Activated CD4-positive, alpha-beta T cell treated with anti-CD3 and anti-CD28 coated beads for 36 hours (primary cell): ENCODE results near the gene SIX5. TPM values are rescaled to one million over a fixed set of nuclear protein-coding genes. Genes with fewer than 3 reads are reported as not detected.
A peak's percentile ranks its signal among the peaks of the same experiment; 100 is the strongest.

Experiments used
- ATAC-seq: fragments of 200-7000 bp; cut with Tn5 transposase; one replicate; pipeline ENCODE4 v1.10.0; 2021; ENCODE audit warnings: mild to moderate bottlenecking, moderate library complexity
- CTCF ChIA-PET: fragments of 350-600 bp; sonication (Branson Sonifier 250); formaldehyde crosslinking; loops from one replicate; lab custom pipeline; 2021; ENCODE audit warnings: antibody characterized with exemption; lab: Charles Lee
- POLR2A ChIA-PET: fragments of 350-600 bp; sonication (Branson Sonifier 250); formaldehyde crosslinking; loops from one replicate; lab custom pipeline; 2021; ENCODE audit warnings: antibody characterized with exemption, inconsistent platforms; lab: Charles Lee
- DNase-seq: peaks from one replicate; pipeline ENCODE4 v3.0.0-alpha.2; 2020
- H3K27ac Mint-ChIP-seq: one replicate; pipeline ENCODE4 v1.8.0; 2021; ENCODE audit warnings: mixed read lengths
- H3K27me3 Mint-ChIP-seq: one replicate; pipeline ENCODE4 v1.8.0; 2021; ENCODE audit warnings: mixed read lengths
- H3K36me3 Mint-ChIP-seq: one replicate; pipeline ENCODE4 v1.8.0; 2021; ENCODE audit warnings: low read depth, mixed read lengths
- H3K4me1 Mint-ChIP-seq: one replicate; pipeline ENCODE4 v1.8.0; 2021; ENCODE audit warnings: mixed read lengths
- H3K4me3 Mint-ChIP-seq: one replicate; pipeline ENCODE4 v1.8.0; 2021; ENCODE audit warnings: mild to moderate bottlenecking, moderate library complexity, mixed read lengths
- H3K9me3 Mint-ChIP-seq: one replicate; pipeline ENCODE4 v1.8.0; 2021; ENCODE audit warnings: low read depth, mixed read lengths
- intact Hi-C, 2 experiments: fragments of 100-400 bp; cut with DNase I in 1 of 2; cut with micrococcal nuclease in 1 of 2; formaldehyde crosslinking; loops; one replicate each; pipeline versions ENCODE4 v1.14.2 to v1.15.1; 2022 to 2024; cut with DNase I, micrococcal nuclease
- total RNA-seq, 2 experiments: library from RNA; stranded (reverse); gene quantifications; one replicate each; pipeline ENCODE4 v1.2.3, GENCODE V29; 2021

Gene SIX5
- total RNA-seq, 2 experiments from 2014 or later: 2.0 to 2.2 TPM

- ATAC-seq (no peak), DNase-seq (no peak)
- Mint-ChIP-seq H3K4me3 (no peak overlapping the region), H3K27me3 (peaks cover 2% of the 10 kb centered on the region), H3K36me3 (peaks cover 15% of the 10 kb centered on the region), H3K9me3 (no peaks in the 10 kb centered on the region), H3K4me1 (peaks cover 9% of the 10 kb centered on the region), H3K27ac (no peak overlapping the region)
- intact Hi-C loops: no loop called here
- POLR2A ChIA-PET: interaction anchor here (0.9 to 1.5 kb wide), 2 partner anchors 56 to 82 kb away, joined by 3 to 4 read pairs; partner anchors contain the start of genes QPCTL and SNRPD2
- CTCF ChIA-PET: interaction anchor here (0.8 to 7.5 kb wide), 5 partner anchors 10 to 81 kb away, joined by 3 to 126 read pairs (median 7); partner anchors contain the start of genes DMWD and QPCTL
These were observed 4.3 kb upstream of the SIX5 start for GRCh38 chr19:45773384-45773783.

- DNase-seq (no peak), ATAC-seq (no peak)
- Mint-ChIP-seq H3K27me3 (peaks cover 4% of the 10 kb centered on the region), H3K4me1 (peaks cover 10% of the 10 kb centered on the region), H3K27ac (no peak overlapping the region), H3K36me3 (peaks cover 12% of the 10 kb centered on the region), H3K9me3 (no peaks in the 10 kb centered on the region), H3K4me3 (no peak overlapping the region)
- intact Hi-C loops: no loop called here
- CTCF ChIA-PET: interaction anchor here (0.8 to 7.5 kb wide), 5 partner anchors 10 to 80 kb away, joined by 3 to 126 read pairs (median 7); partner anchors contain the start of genes DMWD and QPCTL
- POLR2A ChIA-PET: interaction anchor here (0.9 to 1.5 kb wide), 2 partner anchors 56 to 81 kb away, joined by 3 to 4 read pairs; partner anchors contain the start of genes QPCTL and SNRPD2
These were observed 3.9 kb upstream of the SIX5 start for GRCh38 chr19:45772912-45773311.

- Mint-ChIP-seq H3K4me1 (peaks cover 10% of the 10 kb centered on the region), H3K4me3 (no peak overlapping the region), H3K27ac (no peak overlapping the region), H3K9me3 (no peaks in the 10 kb centered on the region), H3K27me3 (peaks cover 6% of the 10 kb centered on the region), H3K36me3 (peaks cover 11% of the 10 kb centered on the region)
- ChIA-PET POLR2A (interaction anchor here (0.9 to 1.5 kb wide), 2 partner anchors 55 to 80 kb away, joined by 3 to 4 read pairs; partner anchors contain the start of genes QPCTL and SNRPD2), CTCF (interaction anchor here (0.8 to 7.5 kb wide), 4 partner anchors 11 to 45 kb away, joined by 3 to 126 read pairs (median 6); partner anchors contain the start of gene DMWD)
- intact Hi-C loops: no loop called here
- DNase-seq: no peak
- no peak for ATAC-seq
These were observed 3.2 kb upstream of the SIX5 start for GRCh38 chr19:45772130-45772840.

GRCh38 chr19:45771311-45771933 is 2.4 kb upstream of the SIX5 start:
- no peak overlapping the region for H3K4me3 Mint-ChIP-seq
- no peaks in the 10 kb centered on the region for H3K9me3 Mint-ChIP-seq
- no peak overlapping the region for H3K27ac Mint-ChIP-seq
- H3K4me1 Mint-ChIP-seq: peaks cover 10% of the 10 kb centered on the region
- DNase-seq (no peak), ATAC-seq (no peak)
- H3K27me3 Mint-ChIP-seq: peaks cover 8% of the 10 kb centered on the region
- CTCF ChIA-PET: interaction anchor here (0.7 to 7.5 kb wide), 5 partner anchors 8 to 46 kb away, joined by 3 to 126 read pairs (median 6); partner anchors contain the start of genes DMWD and FBXO46
- intact Hi-C loops: no loop called here
- peaks cover 3% of the 10 kb centered on the region for H3K36me3 Mint-ChIP-seq
- POLR2A ChIA-PET: interaction anchor here (0.5 to 2.5 kb wide), 2 partner anchors 21 to 28 kb away, joined by 4 to 6 read pairs; partner anchors contain the start of gene DMWD

- ChIA-PET POLR2A (interaction anchor here (0.5 to 2.5 kb wide), 5 partner anchors 22 to 128 kb away, joined by 3 to 11 read pairs (median 5); partner anchors contain the start of gene DMWD), CTCF (interaction anchor here (0.7 to 7.5 kb wide), 13 partner anchors 9 to 225 kb away, joined by 3 to 126 read pairs (median 4); partner anchors contain the start of genes CCDC61, DMWD, FBXO46 and IRF2BP1)
- Mint-ChIP-seq H3K36me3 (peaks cover 3% of the 10 kb centered on the region), H3K9me3 (no peaks in the 10 kb centered on the region), H3K27ac (no peak overlapping the region), H3K4me3 (peak overlapping the region; percentile 78), H3K4me1 (peaks cover 10% of the 10 kb centered on the region), H3K27me3 (peaks cover 10% of the 10 kb centered on the region)
- ATAC-seq (peak; percentile 68), DNase-seq (peak; percentile 93)
- intact Hi-C loops: loop anchor here (1.0 kb wide), 11 partner anchors 9 to 592 kb away; partner anchors contain the start of genes BLOC1S3 (in 1 of the 2), DMWD (in 1 of the 2), IRF2BP1 (in 1 of the 2) and QPCTL (in 1 of the 2)
These were observed 1.4 kb upstream of the SIX5 start for GRCh38 chr19:45770192-45771101.

DNA sequence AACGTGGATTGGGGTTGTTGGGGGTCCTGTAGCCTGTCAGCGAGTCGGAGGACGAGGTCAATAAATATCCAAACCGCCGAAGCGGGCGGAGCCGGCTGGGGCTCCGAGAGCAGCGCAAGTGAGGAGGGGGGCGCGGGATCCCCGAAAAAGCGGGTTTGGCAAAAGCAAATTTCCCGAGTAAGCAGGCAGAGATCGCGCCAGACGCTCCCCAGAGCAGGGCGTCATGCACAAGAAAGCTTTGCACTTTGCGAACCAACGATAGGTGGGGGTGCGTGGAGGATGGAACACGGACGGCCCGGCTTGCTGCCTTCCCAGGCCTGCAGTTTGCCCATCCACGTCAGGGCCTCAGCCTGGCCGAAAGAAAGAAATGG is 754 bp upstream of the SIX5 start:
- Mint-ChIP-seq H3K27ac (peak overlapping the region; percentile 78), H3K27me3 (peaks cover 10% of the 10 kb centered on the region), H3K4me1 (peaks cover 10% of the 10 kb centered on the region), H3K36me3 (peaks cover 3% of the 10 kb centered on the region), H3K4me3 (peak overlapping the region; percentile 78), H3K9me3 (no peaks in the 10 kb centered on the region)
- CTCF ChIA-PET: interaction anchor here (0.7 to 7.5 kb wide), 16 partner anchors 8 to 225 kb away, joined by 3 to 126 read pairs (median 4); partner anchors contain the start of genes CCDC61, DMWD, IRF2BP1 and MYPOP
- DNase-seq: peak; percentile 73
- POLR2A ChIA-PET: interaction anchor here (0.6 to 2.5 kb wide), 6 partner anchors 9 to 575 kb away, joined by 3 to 11 read pairs (median 5); partner anchors contain the start of gene DMWD
- ATAC-seq: peak; percentile 37
- intact Hi-C loops: loop anchor here (1.0 to 5.0 kb wide), 20 partner anchors 9 to 592 kb away; partner anchors contain the start of genes IRF2BP1 (in 2 of the 2), BLOC1S3 (in 1 of the 2), CCDC61 (in 1 of the 2) and DMWD (in 1 of the 2)

GRCh38 chr19:45768655-45768983 is 433 bp downstream of the SIX5 start:
- DNase-seq: peak; percentile 71
- H3K4me1 Mint-ChIP-seq: peaks cover 10% of the 10 kb centered on the region
- ATAC-seq: no peak

DNA sequence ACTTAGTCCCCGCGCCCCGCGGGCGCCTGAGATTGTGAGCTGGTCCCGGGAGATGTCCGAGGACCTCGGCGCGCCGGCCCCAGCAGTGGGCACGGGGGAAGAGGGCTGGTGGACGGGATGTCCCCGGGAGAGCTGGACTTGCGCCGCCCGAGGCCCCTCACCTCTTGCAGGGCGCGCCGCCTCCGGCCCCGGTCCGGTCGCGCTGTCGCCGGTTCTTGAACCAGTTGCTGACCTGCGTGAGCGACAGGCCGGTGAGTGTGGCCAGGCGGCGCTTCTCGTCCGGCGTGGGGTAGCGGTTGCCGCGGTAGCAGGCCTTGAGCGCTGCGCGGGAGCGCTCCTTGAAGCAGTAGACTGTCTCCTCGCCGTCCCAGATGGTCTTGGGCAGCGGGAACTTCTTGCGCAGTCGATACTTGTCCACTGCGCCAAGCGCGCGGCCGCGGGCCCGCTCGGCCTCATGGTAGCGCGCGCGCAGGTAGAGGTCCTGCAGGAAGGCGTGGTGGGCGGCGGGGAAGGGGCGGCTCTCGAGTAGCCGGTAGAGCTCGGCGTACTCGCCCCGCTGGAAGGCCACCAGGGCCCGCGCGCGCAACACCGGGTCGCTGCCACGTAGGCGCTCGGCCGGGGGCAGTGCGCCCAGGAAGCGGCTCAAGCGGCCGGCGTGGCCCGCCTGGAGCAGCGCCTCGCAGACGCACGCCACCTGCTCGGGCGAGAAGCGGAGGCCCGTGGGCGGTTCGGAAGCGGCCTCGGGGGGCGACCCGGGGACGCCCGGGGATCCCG is 984 bp downstream of the SIX5 start:
- no peak overlapping the region for H3K27ac Mint-ChIP-seq
- peaks cover 10% of the 10 kb centered on the region for H3K4me1 Mint-ChIP-seq
- peaks cover 10% of the 10 kb centered on the region for H3K27me3 Mint-ChIP-seq
- no peak for DNase-seq
- ChIA-PET POLR2A (interaction anchor here (1.1 to 1.2 kb wide), 3 partner anchors 11 to 75 kb away, joined by 3 to 8 read pairs (median 4); partner anchors contain the start of gene QPCTL), CTCF (interaction anchor here (0.7 to 7.5 kb wide), 9 partner anchors 11 to 151 kb away, joined by 3 to 126 read pairs (median 7); partner anchors contain the start of genes DMWD, FBXO46 and SYMPK)
- peaks cover 3% of the 10 kb centered on the region for H3K36me3 Mint-ChIP-seq
- H3K9me3 Mint-ChIP-seq: no peaks in the 10 kb centered on the region
- H3K4me3 Mint-ChIP-seq: peak overlapping the region; percentile 62
- intact Hi-C loops: loop anchor here in 1 of 2 experiments (5.0 kb wide), 1 partner anchor 51 kb away; no protein-coding TSS in a partner anchor
- ATAC-seq: no peak

More at GRCh38 chr19:45768655-45768983, 433 bp downstream of the SIX5 start:
- no peak overlapping the region for H3K27ac Mint-ChIP-seq
- H3K36me3 Mint-ChIP-seq: peaks cover 3% of the 10 kb centered on the region
- ChIA-PET POLR2A (interaction anchor here (0.5 to 2.5 kb wide), 6 partner anchors 11 to 460 kb away, joined by 3 to 11 read pairs (median 5); partner anchors contain the start of genes DMWD and QPCTL), CTCF (interaction anchor here (0.9 to 7.5 kb wide), 10 partner anchors 11 to 113 kb away, joined by 3 to 126 read pairs (median 8); partner anchors contain the start of genes DMWD, FBXO46, QPCTL and SYMPK)
- intact Hi-C loops: loop anchor here in 1 of 2 experiments (5.0 kb wide), 1 partner anchor 51 kb away; no protein-coding TSS in a partner anchor
- H3K27me3 Mint-ChIP-seq: peaks cover 10% of the 10 kb centered on the region
- peak overlapping the region; percentile 78 for H3K4me3 Mint-ChIP-seq
- no peaks in the 10 kb centered on the region for H3K9me3 Mint-ChIP-seq

GRCh38 chr19:45767410-45767880 is 1.6 kb downstream of the SIX5 start:
- DNase-seq (no peak), ATAC-seq (no peak)
- H3K9me3 Mint-ChIP-seq: no peaks in the 10 kb centered on the region
- H3K27ac Mint-ChIP-seq: no peak overlapping the region
- intact Hi-C loops: loop anchor here in 1 of 2 experiments (5.0 kb wide), 1 partner anchor 50 kb away; no protein-coding TSS in a partner anchor
- peaks cover 3% of the 10 kb centered on the region for H3K36me3 Mint-ChIP-seq
- H3K4me3 Mint-ChIP-seq: peak overlapping the region; percentile 17
- H3K4me1 Mint-ChIP-seq: peaks cover 10% of the 10 kb centered on the region
- ChIA-PET CTCF (interaction anchor here (0.7 to 2.0 kb wide), 4 partner anchors 32 to 151 kb away, joined by 3 to 8 read pairs (median 4); partner anchors contain the start of gene FBXO46), POLR2A (interaction anchor here (1.1 kb wide), 1 partner anchor 11 kb away, joined by 3 read pairs; no protein-coding TSS in a partner anchor)
- H3K27me3 Mint-ChIP-seq: peaks cover 10% of the 10 kb centered on the region
